NCI-H2029 (cell line): ENCODE results near the gene ANXA2.
"Not testable (repeated sequence)": the region's sequence is repeated elsewhere in the genome, so short reads cannot be mapped to it uniquely, and the experiment has no call there.

Experiments
- DNase-seq: peaks from one replicate; lab custom pipeline; 2025; lab: John Stamatoyannopoulos, UW

The ANXA2 gene

GRCh38 chr15:60410350-60410749 lies 12.6 kb upstream of the ANXA2 start:
- not testable (repeated sequence) for DNase-seq

- DNase-seq, result no peak
Observed at GRCh38 chr15:60408463-60408981, 10.7 kb upstream of the ANXA2 start.

DNA sequence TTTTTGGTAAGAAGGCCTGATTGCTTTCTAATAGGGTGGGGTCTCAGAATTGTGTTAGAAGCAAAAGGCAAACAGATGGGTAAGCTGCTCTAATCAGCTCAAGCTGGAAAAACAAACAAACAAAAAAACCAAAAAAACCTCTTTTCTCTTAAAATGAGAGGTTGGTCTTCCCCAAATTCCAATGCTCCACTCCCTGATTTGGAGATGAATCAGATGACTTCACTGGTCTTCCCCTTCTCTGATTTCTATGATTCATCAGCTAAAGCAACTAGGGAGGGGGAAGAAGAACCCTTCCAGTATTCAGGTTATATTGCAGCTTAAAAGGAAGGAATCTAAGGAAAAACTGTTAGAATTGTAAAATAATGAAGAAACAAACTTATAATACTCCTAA lies 9.6 kb upstream of the ANXA2 start:
- DNase-seq, result no peak

DNA sequence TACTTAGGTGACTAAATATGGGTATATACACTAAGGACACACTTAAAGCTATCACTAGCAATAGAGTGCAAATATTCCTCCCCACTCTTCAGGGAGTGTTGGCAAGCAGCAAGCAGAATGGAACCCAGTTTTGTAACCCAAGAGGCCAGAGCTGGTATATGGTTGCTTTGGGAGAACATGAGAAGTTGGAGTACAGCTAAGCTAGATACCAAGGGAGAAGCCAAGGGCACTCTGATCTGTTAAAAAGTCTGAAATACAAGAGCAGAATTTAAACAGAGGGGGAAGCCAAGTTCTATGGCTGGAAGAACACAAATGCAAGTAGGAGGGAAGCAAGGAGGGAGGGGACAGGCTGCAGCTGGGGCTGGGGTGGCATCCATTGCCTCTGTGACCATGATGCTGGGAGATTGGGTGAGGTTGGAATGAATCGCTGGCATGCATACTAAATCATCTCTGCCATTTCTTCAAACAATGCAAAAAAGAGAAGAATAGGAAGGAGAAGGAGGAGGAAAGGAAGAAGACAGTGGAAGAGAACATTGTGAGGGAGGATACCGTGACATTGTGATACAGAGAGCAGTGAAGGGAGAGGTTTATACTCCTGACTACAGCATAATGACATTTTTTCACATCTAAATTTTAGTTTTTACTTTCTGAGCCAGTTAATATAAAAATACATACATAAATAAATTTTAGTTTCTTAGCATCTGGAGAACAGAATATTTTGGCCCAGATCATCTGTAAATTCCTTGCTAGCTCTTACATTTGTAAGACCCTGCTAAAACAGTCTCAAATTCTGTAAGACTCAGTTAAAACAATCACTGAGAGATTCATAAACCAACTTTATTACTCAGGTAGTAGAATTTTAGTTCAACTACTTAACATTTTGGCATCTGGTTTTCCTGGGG lies 9.0 kb upstream of the ANXA2 start:
- DNase-seq, result no peak

- DNase-seq, result no peak
Observed at GRCh38 chr15:60405399-60405798, 7.6 kb upstream of the ANXA2 start.

- DNase-seq, result not testable (repeated sequence)
Observed at GRCh38 chr15:60404351-60404750, 6.6 kb upstream of the ANXA2 start.

DNA sequence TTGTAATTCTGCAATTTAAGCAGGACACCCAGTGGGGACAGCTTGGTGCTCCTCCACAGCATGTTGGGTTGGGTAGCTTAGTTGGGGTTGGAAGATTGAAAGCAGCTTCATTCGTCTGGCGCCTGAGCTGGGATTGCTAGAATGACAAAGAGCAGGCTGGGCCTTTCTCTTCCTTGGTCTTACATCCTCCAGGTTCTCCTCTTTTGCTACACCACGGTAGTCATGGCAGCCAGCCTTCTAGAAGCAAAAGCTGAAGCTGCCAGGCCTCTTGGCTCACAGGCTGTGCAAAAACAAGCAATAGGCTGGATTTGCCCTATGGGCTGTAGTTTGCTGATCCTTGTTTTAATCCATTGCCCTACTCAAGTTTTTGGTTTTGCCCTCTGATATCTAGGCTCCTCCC lies 3.2 kb upstream of the ANXA2 start:
- DNase-seq, result no peak

DNA sequence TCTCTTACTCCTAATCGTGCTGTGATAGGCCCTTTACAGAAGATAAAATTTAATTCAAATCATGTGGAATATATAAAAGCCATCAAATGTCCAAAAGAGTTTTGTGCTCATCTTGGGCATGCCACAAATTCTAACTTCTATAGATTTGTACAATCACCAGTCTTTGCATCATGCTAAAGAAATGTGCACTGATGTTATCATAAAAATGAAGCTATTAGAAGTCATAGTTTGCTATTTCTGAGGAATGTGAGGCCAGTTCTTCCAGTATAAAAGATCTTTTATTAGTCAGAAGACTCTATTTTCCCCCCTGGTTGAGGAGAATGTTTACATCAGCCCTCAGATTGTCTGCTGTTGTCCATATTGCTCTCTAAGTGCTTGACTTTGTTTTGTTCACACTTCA lies 2.1 kb upstream of the ANXA2 start:
- DNase-seq, result no peak

DNA sequence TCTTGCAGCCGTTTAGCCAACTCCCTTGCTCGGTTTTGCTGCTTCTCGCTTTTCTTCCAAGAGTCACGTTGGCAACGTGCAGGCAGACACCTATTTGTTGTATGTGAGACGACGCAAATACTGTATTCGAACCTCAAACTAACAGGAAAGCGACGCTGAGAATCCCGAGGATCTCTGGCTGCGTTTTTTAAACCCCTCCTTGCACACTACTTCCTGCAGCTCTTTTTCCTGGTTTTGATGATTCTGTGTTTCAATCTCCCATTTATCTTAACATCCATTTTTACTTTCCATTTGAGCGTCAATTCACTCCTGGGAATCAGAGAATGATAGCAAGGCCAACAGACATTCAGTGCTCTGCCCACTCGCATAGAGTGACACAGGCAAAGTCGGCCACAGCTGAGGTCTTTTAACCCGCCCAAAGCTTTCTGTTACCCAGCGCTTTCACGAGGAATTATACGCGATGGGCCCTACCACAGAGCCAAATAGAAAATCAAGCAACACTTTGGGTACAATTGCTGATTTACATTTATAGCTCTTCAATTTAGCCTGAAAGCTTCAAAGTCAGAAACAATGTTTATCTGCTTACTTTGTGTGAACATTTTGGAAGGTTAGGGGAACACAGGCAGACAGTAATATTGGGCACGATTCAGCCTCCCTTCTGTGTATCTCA lies 1.6 kb upstream of the ANXA2 start:
- no peak for DNase-seq

- no peak for DNase-seq
Observed at GRCh38 chr15:60396958-60397771, 621 bp downstream of the ANXA2 start.

DNA sequence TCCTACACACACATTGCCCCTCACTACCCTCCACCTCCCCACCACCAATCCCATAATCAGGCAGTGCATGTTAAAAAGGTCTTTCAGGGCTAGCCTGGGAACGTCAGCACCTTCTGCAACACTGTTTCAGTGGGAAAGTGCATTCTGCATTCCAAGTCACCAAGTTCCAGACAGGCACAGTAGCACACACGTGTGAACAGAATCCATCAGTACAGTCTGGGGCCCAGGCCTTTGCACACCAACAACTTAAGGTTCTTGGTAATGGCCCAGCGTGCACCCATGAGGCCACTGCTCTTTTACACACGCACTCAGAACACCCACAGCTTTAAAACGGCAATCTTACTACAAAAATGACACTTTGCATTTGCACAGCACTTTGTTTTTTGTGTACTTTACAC lies 1.2 kb downstream of the ANXA2 start:
- DNase-seq, result no peak

DNA sequence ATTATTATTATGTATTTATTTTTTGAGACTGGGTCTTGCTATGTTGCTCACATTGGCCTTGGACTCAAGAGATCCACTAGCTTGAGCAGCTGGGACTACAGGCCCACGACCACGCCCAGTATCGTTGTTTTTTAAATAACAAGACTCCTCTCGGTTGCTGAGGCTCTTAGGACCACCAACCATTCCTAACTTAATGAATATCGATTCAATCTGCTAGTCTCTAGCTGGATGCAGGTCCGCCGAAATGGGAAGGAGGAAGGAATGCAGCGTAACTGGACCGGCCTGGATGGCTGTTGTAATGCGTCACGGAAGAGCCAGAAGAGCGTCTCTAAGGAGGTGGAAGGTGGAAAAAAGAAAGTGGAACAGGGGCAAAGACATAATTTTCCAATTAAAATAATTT lies 1.7 kb downstream of the ANXA2 start:
- no peak for DNase-seq

GRCh38 chr15:60395276-60396011 lies 2.3 kb downstream of the ANXA2 start:
- no peak for DNase-seq

DNA sequence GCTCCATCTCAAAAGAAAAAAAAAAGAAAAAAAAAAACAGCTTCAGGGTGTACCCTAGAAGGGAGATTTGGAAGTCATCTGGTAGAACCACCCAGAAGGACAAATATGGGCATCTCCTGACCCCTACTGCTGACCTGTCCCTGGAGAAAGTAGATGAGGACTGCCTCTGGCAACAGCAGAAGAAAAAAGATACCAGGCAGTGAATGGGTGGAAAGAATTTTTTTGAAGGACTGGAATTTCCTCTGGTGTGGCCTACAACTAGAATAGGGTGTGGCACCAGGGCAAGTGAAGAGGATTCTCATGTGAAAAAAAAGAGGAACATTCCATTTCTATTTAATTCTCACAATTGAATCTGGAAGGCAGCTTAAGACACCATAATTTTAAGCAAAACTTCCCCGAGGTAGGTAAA lies 3.1 kb downstream of the ANXA2 start:
- no peak for DNase-seq

DNA sequence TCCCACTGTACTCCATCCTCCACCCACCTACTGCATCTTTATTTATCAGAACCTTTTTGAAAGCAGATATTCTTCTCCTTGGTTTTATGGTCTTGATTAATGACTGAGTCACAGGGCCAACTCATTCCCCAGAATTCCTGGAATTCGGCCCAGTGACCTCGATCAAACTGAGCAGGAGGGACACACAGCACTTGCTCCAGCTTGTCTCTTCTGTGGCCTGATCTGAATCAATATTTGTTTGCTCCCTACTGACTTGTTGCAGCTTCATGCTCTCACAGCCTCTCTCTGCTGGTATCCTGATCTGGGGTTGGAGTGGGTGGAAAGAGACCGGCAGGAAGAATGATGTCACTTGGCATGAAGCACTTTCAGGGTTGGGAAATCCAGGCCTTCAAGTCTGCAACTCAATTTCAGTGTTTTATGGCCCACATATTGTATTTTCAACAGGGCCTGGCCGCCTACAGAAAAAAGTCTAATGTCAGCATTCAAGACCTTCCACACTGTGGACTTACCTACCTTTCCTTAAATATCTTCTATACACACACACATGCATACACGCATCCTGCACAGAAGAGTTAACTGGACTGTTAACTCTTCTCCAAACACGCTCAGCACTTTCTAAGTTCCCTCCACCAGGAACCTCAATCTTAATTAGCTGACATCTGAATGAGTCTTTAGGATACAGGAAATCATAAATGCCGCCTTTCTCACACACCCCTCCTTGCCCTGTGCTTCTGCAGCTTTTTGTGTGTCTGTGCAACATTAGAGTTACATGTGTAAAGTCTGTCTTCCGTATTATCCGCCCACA lies 4.6 kb downstream of the ANXA2 start:
- peak; percentile 59 for DNase-seq

- no peak for DNase-seq
Observed at GRCh38 chr15:60392601-60392985, 5.2 kb downstream of the ANXA2 start.

DNA sequence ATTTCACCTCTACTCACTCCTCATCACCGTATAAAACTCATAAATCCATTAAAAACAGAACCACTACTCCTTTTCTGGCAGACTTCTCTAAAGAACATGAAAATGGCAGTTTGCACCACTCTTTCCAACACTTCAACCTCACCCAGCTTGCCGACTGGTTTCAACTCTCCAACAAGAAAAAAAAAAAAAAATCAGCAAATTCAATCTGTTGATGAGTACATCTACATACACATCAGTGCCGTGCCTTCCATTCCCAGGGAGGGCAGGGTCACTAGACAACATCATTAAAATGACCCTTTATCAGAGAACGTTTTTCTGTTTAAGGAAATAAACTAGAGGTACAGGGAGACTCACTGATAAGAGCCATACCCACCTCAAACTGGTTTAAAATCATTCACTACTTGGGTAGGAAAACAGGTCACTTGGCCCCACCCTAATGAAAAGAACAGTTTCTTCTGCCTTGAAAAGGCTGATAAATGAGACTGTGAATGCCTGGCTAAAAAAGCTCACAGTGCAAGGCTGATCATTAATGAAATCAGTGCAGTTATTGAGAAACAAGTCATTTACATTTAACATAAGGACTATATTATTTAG lies 6.0 kb downstream of the ANXA2 start:
- DNase-seq, result no peak

- no peak for DNase-seq
Observed at GRCh38 chr15:60390871-60391501, 6.8 kb downstream of the ANXA2 start.

DNA sequence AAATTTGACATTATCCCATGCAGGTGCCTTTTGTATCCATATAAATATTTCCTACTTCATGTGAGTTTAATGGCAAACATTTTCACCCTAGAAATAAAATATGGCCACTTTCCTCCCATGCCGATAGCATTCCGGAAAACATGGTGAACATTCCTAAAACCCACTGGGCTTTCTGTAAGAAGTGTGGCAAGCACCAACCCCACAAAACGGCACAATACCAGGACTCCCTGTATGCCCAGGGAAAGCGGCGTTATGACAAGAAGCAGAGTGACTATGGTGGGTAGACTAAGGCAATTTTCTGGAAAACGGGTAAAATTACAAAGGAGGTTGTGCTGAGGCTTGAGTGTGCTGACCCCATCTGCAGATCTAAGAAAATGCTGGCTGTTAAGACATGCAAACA lies 7.6 kb downstream of the ANXA2 start:
- DNase-seq, result no peak
